Suprapubic skin (tissue), 4 donors: ENCODE measurements around the gene ZNF638.

Experiments
- EP300 ChIP-seq: sonication (generic); formaldehyde crosslinking; IDR thresholded peaks from one replicate; pipeline ENCODE4 v1.6.1; 2017; ENCODE audit warnings: antibody characterized with exemption
- POLR2A ChIP-seq, 2 donors: fragments of 450-650 bp; IDR thresholded peaks; one replicate each; pipeline ENCODE4 v1.6.1; 2017; ENCODE audit warnings: antibody characterized with exemption in 2 of 2, mild to moderate bottlenecking in 2 of 2, moderate library complexity in 2 of 2
- POLR2AphosphoS5 ChIP-seq, 3 donors: sonication (generic); formaldehyde crosslinking; IDR thresholded peaks; one replicate each; pipeline ENCODE4 v1.6.1; 2017; ENCODE audit warnings: antibody characterized with exemption in 3 of 3
- TF ChIP-seq, protein P1 (sequence below), 2 donors: fragments of 200-600 bp in 1 of 2; fragments of 450-650 bp in 1 of 2; sonication (generic) in 1 of 2; IDR thresholded peaks; one replicate each; pipeline ENCODE4 v1.5.1; 2016 to 2019; ENCODE audit warnings: antibody characterized with exemption in 2 of 2, mild to moderate bottlenecking in 1 of 2, moderate library complexity in 1 of 2

- TF ChIP-seq, protein P1, sequence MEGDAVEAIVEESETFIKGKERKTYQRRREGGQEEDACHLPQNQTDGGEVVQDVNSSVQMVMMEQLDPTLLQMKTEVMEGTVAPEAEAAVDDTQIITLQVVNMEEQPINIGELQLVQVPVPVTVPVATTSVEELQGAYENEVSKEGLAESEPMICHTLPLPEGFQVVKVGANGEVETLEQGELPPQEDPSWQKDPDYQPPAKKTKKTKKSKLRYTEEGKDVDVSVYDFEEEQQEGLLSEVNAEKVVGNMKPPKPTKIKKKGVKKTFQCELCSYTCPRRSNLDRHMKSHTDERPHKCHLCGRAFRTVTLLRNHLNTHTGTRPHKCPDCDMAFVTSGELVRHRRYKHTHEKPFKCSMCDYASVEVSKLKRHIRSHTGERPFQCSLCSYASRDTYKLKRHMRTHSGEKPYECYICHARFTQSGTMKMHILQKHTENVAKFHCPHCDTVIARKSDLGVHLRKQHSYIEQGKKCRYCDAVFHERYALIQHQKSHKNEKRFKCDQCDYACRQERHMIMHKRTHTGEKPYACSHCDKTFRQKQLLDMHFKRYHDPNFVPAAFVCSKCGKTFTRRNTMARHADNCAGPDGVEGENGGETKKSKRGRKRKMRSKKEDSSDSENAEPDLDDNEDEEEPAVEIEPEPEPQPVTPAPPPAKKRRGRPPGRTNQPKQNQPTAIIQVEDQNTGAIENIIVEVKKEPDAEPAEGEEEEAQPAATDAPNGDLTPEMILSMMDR (IDR thresholded peaks at IDR 0.05) = no peak
- TF ChIP-seq POLR2A (IDR thresholded peaks at IDR 0.05) (no peak), POLR2AphosphoS5 (IDR thresholded peaks at IDR 0.05) (no peak), EP300 (no peak)
Measured at GRCh38 chr2:71463342-71463654, 131.7 kb downstream of the ZNF638 start.
